ENCODE results near the gene MYO1F. TPM values are rescaled to one million over a fixed set of nuclear protein-coding genes. Genes with fewer than 3 reads are reported as not detected.
"Not testable (repeated sequence)": the region's sequence is repeated elsewhere in the genome, so short reads cannot be mapped to it uniquely, and the experiment has no call there.

MYO1F gene
- polyA plus RNA-seq, 1 experiment: 0.29 TPM

DNA sequence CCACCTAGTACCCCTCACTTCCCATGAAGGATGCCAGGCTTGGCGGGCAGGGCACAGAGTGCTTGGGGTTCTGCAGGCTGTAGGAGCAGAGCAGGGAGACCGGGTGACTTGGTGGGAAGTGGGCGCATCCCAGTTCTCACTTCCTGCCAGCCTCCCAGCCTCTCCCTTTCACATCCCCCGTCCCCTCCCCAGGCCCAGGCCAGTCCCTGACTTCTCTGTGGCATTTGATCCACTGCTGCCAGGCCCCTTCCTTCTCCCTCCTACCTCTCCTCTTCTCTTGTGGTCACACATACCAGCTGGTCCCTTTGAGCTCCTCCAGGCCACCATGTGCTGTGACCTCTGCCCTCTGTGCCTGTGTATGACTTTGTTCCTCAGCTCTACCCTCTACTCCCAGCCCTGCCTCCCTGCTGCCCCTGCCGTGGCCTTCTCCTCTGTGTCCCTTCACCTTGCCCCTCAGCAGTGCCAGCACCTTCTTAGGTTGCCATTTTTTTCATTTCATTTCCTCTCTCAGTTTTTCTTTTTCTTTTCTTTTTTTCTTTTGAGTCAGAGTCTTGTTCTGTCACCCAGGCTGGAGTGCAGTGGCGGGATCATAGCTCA, 19.5 kb downstream of the MYO1F start:
- DNase-seq (ENCODE audit: low read depth): no peak
- Histone ChIP-seq H3K27me3 (ENCODE audit: control insufficient read depth, insufficient read depth, low read length) (no peaks in the 10 kb centered on the region), H3K36me3 (ENCODE audit: control insufficient read depth, insufficient read depth, low read length) (no peaks in the 10 kb centered on the region), H3K4me3 (ENCODE audit: low read depth, low read length) (no peak overlapping the region)
- CTCF ChIA-PET: interaction anchor here (0.7 to 2.3 kb wide), 3 partner anchors 13 to 23 kb away, joined by 3 to 11 read pairs (median 8); partner anchors contain the start of gene MYO1F
- POLR2A ChIA-PET: no interaction called here
- TF ChIP-seq, protein P1, sequence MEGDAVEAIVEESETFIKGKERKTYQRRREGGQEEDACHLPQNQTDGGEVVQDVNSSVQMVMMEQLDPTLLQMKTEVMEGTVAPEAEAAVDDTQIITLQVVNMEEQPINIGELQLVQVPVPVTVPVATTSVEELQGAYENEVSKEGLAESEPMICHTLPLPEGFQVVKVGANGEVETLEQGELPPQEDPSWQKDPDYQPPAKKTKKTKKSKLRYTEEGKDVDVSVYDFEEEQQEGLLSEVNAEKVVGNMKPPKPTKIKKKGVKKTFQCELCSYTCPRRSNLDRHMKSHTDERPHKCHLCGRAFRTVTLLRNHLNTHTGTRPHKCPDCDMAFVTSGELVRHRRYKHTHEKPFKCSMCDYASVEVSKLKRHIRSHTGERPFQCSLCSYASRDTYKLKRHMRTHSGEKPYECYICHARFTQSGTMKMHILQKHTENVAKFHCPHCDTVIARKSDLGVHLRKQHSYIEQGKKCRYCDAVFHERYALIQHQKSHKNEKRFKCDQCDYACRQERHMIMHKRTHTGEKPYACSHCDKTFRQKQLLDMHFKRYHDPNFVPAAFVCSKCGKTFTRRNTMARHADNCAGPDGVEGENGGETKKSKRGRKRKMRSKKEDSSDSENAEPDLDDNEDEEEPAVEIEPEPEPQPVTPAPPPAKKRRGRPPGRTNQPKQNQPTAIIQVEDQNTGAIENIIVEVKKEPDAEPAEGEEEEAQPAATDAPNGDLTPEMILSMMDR (IDR thresholded peaks at IDR 0.05; ENCODE audit: insufficient read depth, low read depth, low read length): no peak

DNA sequence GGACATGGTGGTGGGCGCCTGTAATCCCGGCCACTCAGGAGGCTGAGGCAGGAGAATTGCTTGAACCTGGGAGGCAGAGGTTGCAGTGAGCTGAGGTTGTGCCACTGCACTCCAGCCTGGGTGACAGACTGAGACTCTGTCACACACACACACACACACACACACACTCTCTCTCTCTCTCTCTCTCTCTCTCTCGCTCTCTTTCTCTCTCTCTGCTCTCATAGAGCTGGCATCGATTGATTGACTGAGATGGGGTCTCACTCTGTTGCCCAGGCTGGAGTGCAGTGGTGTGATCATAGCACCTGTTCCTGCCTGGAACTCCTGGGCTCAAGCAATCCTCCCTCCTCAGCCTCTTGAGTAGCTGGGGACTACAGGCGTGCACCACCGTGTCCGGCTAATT, 23.5 kb downstream of the MYO1F start:
- H3K36me3 ChIP-seq (ENCODE audit: control insufficient read depth, insufficient read depth, low read length); CTCF ChIA-PET; H3K4me3 ChIP-seq (ENCODE audit: low read depth, low read length); H3K27me3 ChIP-seq (ENCODE audit: control insufficient read depth, insufficient read depth, low read length); DNase-seq (ENCODE audit: low read depth); POLR2A ChIA-PET: not testable (repeated sequence)

DNA sequence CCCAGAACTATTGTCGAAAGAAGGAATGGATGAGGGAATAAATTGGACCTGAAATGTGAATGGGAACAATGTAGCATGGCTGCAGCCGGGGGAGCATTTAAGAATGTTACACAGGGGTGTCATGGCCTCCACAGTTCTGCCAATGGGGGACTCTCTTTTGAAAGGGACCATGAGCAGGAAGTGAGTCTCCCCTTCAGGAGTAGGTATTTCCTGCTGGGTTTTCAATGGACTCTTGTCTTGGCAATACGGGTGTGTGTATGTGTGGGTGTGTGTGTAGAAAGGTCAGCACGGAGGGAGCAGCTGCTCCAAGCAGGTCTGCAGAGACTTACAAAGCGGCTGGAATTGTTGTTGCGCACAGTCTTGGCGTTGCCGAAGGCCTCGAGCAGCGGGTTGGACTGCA, 24.4 kb downstream of the MYO1F start:
- TF ChIP-seq, protein P1 (IDR thresholded peaks at IDR 0.05; ENCODE audit: insufficient read depth, low read depth, low read length): no peak
- CTCF ChIA-PET: no interaction called here
- Histone ChIP-seq H3K4me3 (ENCODE audit: low read depth, low read length) (no peak overlapping the region), H3K27me3 (ENCODE audit: control insufficient read depth, insufficient read depth, low read length) (no peaks in the 10 kb centered on the region), H3K36me3 (ENCODE audit: control insufficient read depth, insufficient read depth, low read length) (0 out of 2 replicates have a peak, but pooled peaks cover 1% of the 10 kb centered on the region)
- no peak for DNase-seq (ENCODE audit: low read depth)
- POLR2A ChIA-PET: no interaction called here

DNA sequence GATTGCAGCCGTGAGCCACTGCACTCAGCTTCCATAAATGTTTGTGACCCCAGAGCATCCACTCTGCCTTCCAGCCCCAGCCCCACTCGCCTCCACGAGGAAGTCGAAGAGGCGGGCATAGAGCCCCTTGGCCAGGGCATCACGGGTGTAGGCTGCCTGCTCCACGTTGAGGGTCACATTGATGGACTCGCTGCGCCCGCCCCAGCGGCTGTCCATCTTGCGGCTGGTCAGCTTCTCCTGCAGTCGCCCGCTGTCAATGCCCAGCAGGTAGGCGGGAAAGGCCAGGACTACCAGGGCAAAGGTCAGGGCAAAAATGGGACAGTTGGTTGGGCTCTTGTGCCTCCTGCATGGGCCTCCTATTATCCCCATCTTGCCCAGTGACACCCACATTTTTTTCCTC, 27.2 kb downstream of the MYO1F start:
- TF ChIP-seq, protein P1 (IDR thresholded peaks at IDR 0.05; ENCODE audit: insufficient read depth, low read depth, low read length): no peak
- H3K4me3 ChIP-seq (ENCODE audit: low read depth, low read length): no peak overlapping the region
- ChIA-PET POLR2A (no interaction called here), CTCF (interaction anchor here (1.4 kb wide), 1 partner anchor 29 kb away, joined by 9 read pairs; no protein-coding TSS in a partner anchor)
- H3K36me3 ChIP-seq (ENCODE audit: control insufficient read depth, insufficient read depth, low read length): peaks cover 3% of the 10 kb centered on the region
- no peaks in the 10 kb centered on the region for H3K27me3 ChIP-seq (ENCODE audit: control insufficient read depth, insufficient read depth, low read length)
- DNase-seq (ENCODE audit: low read depth): no peak

DNA sequence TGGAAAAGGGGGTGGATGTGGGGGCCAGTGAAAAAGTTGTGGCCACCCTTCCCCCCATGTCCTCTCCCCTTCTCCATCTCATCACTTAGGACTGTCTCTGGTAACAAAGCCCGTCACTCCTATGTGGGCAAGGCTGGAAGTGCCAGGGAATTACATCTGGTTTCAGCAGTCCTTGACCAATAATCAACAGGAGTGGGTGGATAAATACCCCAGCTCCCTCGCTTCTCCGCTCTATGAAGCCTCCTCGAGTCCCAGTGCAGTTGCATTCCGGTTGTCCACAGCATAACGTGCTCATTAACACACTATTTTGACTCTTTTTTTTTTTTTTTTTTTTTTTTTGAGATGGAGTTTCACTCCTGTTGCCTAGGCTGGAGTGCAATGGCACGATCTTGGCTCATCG, 31.5 kb downstream of the MYO1F start:
- peaks cover 3% of the 10 kb centered on the region for H3K36me3 ChIP-seq (ENCODE audit: control insufficient read depth, insufficient read depth, low read length)
- ChIA-PET CTCF (interaction anchor here (1.0 to 1.5 kb wide), 4 partner anchors 12 to 212 kb away, joined by 3 to 5 read pairs (median 3); no protein-coding TSS in a partner anchor), POLR2A (no interaction called here)
- DNase-seq (ENCODE audit: low read depth): no peak
- no peaks in the 10 kb centered on the region for H3K27me3 ChIP-seq (ENCODE audit: control insufficient read depth, insufficient read depth, low read length)
- TF ChIP-seq, protein P1 (IDR thresholded peaks at IDR 0.05; ENCODE audit: insufficient read depth, low read depth, low read length): no peak
- no peak overlapping the region for H3K4me3 ChIP-seq (ENCODE audit: low read depth, low read length)

DNA sequence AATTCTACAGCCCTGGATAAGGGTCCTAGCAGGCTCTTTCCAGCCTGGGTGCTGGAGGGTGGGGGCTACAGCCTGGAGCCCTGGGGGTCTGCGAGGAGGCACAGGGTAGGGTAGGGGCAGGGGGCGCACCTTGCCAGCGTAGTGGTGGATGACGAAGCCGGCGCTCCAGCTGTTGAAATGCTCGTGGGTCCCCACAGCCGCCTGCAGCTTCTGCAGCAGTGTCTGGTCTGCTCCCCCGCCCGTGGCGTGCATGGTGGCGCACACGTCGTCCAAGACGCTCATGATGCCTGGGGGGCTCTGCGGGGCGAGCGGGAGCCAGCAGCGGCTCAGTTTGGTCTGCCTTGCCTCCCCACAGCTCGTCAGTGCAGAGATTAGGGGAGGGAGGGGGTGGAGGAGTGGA, 33.1 kb downstream of the MYO1F start:
- POLR2A ChIA-PET: no interaction called here
- TF ChIP-seq, protein P1 (IDR thresholded peaks at IDR 0.05; ENCODE audit: insufficient read depth, low read depth, low read length): no peak
- CTCF ChIA-PET: interaction anchor here (1.6 kb wide), 1 partner anchor 36 kb away, joined by 5 read pairs; no protein-coding TSS in a partner anchor
- Histone ChIP-seq H3K27me3 (ENCODE audit: control insufficient read depth, insufficient read depth, low read length) (no peaks in the 10 kb centered on the region), H3K36me3 (ENCODE audit: control insufficient read depth, insufficient read depth, low read length) (peaks cover 3% of the 10 kb centered on the region), H3K4me3 (ENCODE audit: low read depth, low read length) (no peak overlapping the region)
- no peak for DNase-seq (ENCODE audit: low read depth)

Measured in BJ (cell line).